NCI-H1417 treated with DMSO at 0.1 percent for 48 hours (cell line): ENCODE measurements around the gene EMILIN2.

Experiments
- DNase-seq: peaks from one replicate; lab custom pipeline; 2025; lab: John Stamatoyannopoulos, UW

Gene EMILIN2

GRCh38 chr18:2956056-2956455, 109.2 kb downstream of the EMILIN2 start:
- DNase-seq: no peak

DNA sequence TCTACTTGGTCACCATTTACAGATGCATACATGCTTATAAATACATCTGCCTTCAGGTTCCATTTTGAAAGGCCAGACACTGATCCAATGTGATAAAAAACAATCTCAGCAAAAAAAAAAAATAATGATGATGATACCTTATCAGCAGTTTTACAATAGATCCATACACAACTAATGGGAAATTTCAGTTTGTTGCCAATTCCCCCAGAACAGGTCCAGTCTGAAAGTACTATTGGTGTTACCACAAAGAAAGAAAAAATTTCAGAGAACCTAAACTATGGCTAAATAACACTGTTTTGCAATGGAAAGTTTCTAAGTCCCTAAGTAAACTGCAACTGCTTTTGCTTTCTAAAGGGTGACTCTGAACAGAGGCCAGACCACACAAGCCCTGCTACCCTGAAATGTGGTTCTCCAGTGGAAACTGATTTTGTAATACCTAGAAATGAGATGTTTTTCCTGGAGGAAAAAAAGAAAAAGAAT, 112.1 kb downstream of the EMILIN2 start:
- no peak for DNase-seq

DNA sequence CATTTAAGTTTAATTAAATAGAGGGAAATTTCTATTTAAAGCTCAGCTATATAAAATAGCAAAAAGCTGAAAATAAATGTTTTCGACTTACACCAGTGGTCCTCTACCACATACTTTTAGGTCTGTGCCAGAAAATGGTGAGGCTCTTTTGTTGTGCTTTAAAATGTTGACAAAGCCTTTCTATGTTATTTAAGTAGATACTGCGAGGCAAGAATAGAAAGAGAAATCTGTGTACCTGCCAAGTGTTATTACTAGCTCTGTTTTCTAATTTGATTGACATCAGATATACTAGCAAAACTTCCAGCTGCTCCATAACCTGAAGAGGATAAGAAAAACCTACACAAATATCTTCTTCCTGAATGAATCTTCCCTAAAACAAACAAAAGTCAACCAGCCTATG, 112.5 kb downstream of the EMILIN2 start:
- no peak for DNase-seq

GRCh38 chr18:2960983-2961696, 114.3 kb downstream of the EMILIN2 start:
- no peak for DNase-seq

DNA sequence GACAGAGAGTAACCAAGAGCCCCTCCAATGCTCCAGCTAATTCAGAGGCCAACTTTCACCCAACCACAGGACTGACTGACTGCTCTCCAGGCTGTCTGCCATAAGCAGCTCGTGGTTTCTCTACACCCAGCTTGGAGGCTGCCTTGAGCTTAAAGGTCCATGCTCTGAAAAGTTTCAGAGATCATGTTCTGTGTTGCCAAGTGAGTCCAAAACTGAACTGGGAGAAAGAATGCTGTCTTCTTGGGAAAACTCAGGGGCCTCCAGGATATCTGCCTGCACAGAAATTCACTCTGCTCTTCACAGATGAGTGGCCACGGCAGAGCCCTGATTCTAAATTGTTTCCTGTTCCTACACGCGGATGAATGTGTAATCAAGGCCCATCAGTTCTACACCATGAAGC, 115.0 kb downstream of the EMILIN2 start:
- DNase-seq: no peak

- no peak for DNase-seq
These were observed 116.2 kb downstream of the EMILIN2 start for GRCh38 chr18:2963048-2963447.

DNA sequence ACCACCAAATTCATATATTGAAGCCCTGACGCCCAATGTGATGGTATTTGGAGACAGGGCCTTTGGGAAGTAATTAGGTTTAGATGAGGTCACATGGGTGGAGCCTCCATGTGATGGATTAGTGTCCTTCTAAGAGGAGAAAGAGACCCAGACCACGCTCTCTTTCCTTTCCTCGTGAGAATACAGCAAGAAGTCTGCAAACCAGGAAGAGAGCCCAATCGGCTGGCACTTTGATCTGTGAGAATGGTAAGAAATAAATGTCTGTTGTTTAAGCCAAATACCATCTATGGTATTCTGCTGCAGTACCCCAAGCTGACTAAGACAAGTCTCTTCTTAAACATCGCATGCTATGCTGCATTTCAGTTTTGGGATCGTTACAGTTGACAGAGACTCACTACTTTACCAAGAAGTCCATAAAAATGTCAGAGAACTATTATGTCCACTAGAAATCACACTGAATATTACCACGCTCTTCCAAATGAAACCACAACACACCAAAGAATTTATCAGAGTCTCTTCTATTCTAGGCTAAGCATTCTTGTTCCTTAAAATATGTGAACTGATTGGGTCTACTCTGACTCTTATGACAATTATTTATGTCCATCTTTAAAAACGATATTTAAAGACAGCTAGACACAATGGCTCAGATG, 117.7 kb downstream of the EMILIN2 start:
- DNase-seq: no peak
